SKM-1 (cell line): ENCODE data around the gene HAO2.
"Not testable (repeated sequence)": the region's sequence is repeated elsewhere in the genome, so short reads cannot be mapped to it uniquely, and the experiment has no call there.

Source experiments
- DNase-seq: peaks from one replicate; lab custom pipeline; 2025; ENCODE audit not compliant: unreplicated experiment; lab: John Stamatoyannopoulos, UW

The HAO2 gene

DNA sequence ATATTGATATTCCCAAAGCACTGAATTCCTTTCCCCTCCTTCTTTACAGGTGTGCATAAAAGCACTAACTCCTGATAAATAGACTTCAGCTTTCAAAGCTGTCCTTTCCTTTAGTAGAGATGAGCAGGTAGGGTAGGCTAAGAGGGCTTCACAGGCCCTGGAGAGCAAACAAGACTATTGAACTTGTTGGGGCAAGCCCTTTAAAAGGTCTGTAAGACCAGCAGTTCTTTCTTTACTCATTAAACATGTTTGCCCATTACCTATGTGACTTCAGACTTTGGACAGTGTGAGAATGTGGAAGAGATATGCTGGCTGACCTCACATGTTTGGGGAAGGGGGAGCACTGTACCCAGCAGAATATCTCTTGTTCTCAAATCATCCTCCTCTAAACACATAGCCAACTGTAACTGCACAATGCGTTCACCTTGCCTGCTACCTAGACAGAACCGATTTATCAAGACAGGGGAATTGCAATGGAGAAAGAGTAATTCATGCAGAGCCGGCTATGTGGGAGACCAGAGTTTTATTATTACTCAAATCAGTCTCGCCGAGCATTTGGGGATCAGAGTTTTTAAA is 27.1 kb upstream of the HAO2 start:
- no peak for DNase-seq

GRCh38 chr1:119345398-119345797 is 23.2 kb upstream of the HAO2 start:
- DNase-seq: no peak

DNA sequence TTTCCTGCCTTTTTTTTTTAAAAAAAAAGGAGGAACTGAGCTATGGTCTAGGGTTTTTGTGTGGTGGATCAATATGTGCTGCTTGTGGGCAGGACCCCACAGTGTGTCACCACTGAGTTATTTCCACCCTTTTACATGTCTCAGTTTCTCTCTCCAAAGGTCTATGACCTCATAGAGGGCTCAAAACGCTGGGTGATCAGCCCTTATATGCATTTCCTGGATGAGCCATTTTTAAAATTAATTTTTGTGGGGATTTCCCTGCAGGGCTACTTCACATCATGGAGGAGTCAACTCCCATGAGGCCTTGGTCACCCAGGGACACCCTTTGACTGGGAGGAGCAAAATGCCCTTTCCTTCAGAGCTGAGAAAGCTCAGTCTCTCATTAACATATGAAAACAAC is 20.7 kb upstream of the HAO2 start:
- no peak for DNase-seq

GRCh38 chr1:119348941-119349340 is 19.6 kb upstream of the HAO2 start:
- DNase-seq: no peak

GRCh38 chr1:119350866-119351265 is 17.7 kb upstream of the HAO2 start:
- DNase-seq: not testable (repeated sequence)

DNA sequence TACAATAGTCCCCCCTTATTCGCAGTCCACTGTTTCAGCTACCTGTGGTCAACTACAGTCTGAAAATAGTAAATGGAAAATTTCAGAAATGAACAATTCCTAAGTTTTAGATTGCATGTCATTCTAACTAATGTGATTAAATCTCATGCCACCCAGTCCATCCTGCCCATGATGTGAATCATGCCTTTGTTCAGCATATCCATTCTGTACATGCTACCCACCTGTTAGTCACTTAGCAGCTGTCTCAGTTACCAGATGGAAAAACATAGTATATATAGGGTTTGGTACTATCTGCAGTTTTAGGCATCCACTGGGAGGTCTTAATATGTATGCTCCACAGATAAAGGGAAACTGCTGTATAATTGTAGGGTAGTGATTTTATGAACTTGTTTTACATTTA is 16.6 kb upstream of the HAO2 start:
- DNase-seq: no peak

- DNase-seq: no peak
Measured at GRCh38 chr1:119353836-119354235, 14.7 kb upstream of the HAO2 start.

DNA sequence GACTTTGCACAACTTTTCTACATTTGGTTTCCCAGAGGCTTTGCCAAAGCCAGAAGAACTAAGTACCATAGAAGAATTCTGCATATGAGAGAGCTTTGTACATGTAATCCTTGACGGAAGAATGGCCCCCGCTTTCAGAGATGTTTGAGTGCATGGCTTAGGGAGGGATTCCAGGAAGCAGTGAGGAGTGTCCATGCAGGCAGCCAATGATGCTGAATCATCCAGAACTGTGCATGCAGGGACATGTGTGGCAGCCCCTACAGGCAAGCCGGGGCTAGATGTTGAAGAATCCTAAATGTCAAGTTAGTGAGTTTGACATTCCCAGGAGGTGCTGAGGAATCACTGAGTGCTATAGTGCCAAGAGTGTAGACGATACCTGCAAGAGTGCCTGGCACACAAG is 9.9 kb upstream of the HAO2 start:
- DNase-seq: no peak

DNA sequence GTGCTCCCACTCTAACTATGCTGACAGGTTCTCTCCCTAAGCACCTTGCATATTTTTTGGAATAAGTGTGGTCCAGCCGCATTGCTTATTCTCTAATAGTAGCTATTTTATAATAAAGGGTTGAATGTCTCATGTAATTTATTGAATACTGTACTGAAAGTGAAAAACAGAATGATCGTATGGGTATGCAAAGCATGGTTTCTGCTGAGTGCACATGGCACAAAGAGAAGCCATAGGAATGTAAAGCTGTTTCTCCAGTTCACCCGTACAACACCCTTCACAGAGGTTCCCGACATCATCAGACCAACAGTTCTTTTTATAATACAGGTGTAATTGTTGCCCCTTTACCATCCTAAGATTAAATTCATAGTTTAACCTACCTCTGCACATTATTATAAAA is 8.9 kb upstream of the HAO2 start:
- no peak for DNase-seq

DNA sequence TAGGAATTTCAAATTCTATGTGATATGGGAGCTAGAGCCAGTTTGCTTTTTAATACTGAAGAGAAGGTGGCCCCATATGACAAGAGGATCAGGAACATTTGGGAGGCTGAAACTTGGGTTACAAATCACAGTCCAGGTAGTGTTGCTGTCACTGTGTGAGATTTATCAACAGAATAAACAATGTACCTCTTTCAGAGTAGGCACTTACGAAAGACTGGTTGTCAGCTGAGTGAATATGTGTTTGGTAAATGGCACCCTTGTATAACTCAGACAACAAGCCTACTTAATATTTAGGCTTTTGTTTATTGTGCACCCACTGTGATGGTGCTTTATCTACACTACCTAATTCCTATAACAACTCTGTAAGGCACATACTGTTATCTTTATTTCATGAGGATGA is 7.4 kb upstream of the HAO2 start:
- DNase-seq: no peak

GRCh38 chr1:119361620-119362344 is 6.8 kb upstream of the HAO2 start:
- no peak for DNase-seq

DNA sequence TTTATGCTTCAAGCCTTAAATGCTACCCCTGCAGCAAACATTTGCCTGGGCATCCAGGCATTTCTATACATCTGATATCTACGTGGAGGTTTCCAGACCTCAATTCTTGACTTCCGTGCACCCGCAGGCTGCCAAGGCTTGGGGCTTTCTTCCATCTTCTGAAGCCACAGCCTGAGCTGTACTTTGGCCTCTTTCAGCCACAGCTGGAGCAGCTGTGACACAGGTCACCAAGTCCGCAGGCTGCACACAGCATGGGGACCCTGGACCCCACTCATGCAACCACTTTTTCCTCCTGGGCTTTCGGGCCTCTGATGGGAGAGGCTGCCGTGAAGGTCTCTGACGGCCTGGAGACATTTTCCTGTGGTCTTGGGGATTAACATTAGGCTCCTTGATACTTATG is 5.4 kb upstream of the HAO2 start:
- DNase-seq: no peak

GRCh38 chr1:119364640-119365039 is 3.9 kb upstream of the HAO2 start:
- no peak for DNase-seq

DNA sequence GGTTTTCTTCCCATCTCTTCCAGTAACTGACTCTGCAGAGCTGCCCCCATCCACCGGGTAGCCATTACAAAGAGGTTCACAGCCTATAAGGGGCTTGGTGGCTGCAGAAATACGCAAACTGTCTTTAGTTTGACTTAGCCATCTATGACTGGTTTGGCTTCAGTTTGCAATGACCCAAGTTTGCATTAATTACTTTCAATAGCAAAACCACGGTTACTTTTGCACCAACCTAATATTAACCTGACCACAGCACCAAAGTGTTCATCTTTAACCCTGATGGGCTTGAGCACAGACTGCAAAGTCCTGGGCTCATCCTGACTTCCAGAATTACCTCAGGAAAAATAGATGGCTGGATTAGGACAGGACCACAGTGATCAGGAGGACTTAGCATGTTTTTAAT is 2.2 kb upstream of the HAO2 start:
- DNase-seq: no peak

- peak; percentile 8 for DNase-seq
Measured at GRCh38 chr1:119367432-119368124, 1.0 kb upstream of the HAO2 start.

DNA sequence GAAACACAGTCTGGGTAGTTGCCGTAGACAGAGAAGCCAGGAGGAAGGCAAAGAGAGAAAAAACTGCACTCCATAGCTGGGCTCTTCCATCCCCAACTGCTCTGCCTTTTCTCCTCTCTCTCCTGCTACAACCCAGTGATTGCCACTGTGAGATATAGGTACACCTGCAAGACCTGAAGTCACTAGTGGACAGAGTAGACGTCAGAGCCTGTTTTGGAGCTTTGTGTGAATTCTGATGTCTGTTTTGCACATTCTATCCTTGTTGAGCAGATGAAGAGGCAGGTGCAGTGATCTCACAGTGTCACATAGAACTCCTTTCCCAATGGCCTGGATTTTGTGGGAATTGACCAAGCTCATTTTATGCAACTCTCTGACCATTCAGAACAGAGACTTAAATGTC is 2.2 kb downstream of the HAO2 start:
- no peak for DNase-seq

- no peak for DNase-seq
Measured at GRCh38 chr1:119371815-119372214, 3.2 kb downstream of the HAO2 start.

DNA sequence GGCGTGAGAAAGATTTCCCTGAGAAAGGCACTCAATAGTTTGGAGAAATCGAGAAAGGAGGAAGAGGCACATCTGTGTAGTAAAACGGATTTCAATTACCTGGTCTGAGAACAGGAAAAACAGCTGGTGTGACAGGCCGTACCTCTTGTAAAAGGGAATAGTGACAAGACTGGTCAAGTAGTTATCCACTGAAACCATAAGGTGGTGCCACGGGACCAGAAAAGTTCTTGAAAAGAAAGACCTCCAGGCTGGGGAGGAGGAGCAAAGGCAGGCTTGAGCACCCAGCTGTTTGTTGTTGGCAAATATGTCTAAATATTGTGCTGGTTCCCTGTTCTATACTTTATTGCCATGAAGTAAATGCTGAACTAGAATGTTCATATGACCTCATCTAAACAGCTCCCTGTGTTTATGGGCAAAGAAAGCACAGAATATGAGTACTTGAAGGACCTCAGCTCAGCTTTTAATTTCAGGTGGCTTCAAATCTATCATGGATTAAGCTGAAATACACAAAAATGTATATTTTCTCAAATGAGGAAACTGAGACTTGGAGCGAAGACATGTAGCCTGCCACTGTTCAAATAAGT is 4.0 kb downstream of the HAO2 start:
- DNase-seq: no peak

- DNase-seq: no peak
Measured at GRCh38 chr1:119373465-119373864, 4.9 kb downstream of the HAO2 start.

GRCh38 chr1:119374208-119374874 is 5.8 kb downstream of the HAO2 start:
- no peak for DNase-seq

GRCh38 chr1:119375366-119375765 is 6.8 kb downstream of the HAO2 start:
- no peak for DNase-seq

GRCh38 chr1:119376594-119376993 is 8.0 kb downstream of the HAO2 start:
- no peak for DNase-seq
